Parathyroid adenoma (tissue), 2 donors: ENCODE data around the gene FRMPD1.

ENCODE experiments used
- H2AFZ ChIP-seq: fragments of 300-600 bp; sonication (generic); one replicate; pipeline ENCODE4 v1.7.0; 2017; ENCODE audit warnings: antibody characterized with exemption, mild to moderate bottlenecking
- H3K27ac ChIP-seq: fragments of 300-600 bp; sonication (generic); one replicate; pipeline ENCODE4 v1.7.0; 2017
- H3K27me3 ChIP-seq: fragments of 300-600 bp; sonication (generic); one replicate; pipeline ENCODE4 v1.7.0; 2017; ENCODE audit warnings: low read length; ENCODE audit not compliant: control insufficient read depth, insufficient read depth
- H3K36me3 ChIP-seq: fragments of 300-600 bp; sonication (generic); one replicate; pipeline ENCODE4 v1.7.0; 2017; ENCODE audit warnings: low read length; ENCODE audit not compliant: control insufficient read depth, insufficient read depth
- H3K4me1 ChIP-seq: fragments of 300-600 bp; sonication (generic); one replicate; pipeline ENCODE4 v1.7.0; 2017; ENCODE audit warnings: control low read depth
- H3K4me2 ChIP-seq: fragments of 300-600 bp; sonication (generic); one replicate; pipeline ENCODE4 v1.7.0; 2017; ENCODE audit warnings: low read length
- H3K4me3 ChIP-seq: fragments of 300-600 bp; sonication (generic); one replicate; pipeline ENCODE4 v1.7.0; 2017; ENCODE audit warnings: low read depth, low read length
- H3K79me2 ChIP-seq: fragments of 300-600 bp; sonication (generic); one replicate; pipeline ENCODE4 v1.7.0; 2017; ENCODE audit warnings: control low read depth
- H3K9ac ChIP-seq: fragments of 300-600 bp; sonication (generic); one replicate; pipeline ENCODE4 v1.7.0; 2017; ENCODE audit warnings: mild to moderate bottlenecking
- H3K9me3 ChIP-seq: fragments of 300-600 bp; sonication (generic); one replicate; pipeline ENCODE4 v1.7.0; 2017; ENCODE audit warnings: low read length; ENCODE audit not compliant: control insufficient read depth
- CTCF ChIP-seq: fragments of 300-600 bp; sonication (generic); IDR thresholded peaks from one replicate; pipeline ENCODE4 v1.7.0; 2017; ENCODE audit warnings: antibody characterized with exemption, mild to moderate bottlenecking
- donor health status: primary hyperparathyroidism.

Gene FRMPD1

GRCh38 chr9:37676411-37676830, 25.7 kb downstream of the FRMPD1 start:
- no peak overlapping the region for H3K9ac ChIP-seq

GRCh38 chr9:37677435-37677834, 26.7 kb downstream of the FRMPD1 start:
- Histone ChIP-seq H3K79me2 (peaks cover 2% of the 10 kb centered on the region), H3K36me3 (no peaks in the 10 kb centered on the region), H3K27me3 (no peaks in the 10 kb centered on the region), H3K27ac (no peak overlapping the region), H3K4me3 (no peak overlapping the region), H3K4me2 (no peak overlapping the region), H3K9ac (no peak overlapping the region), H3K9me3 (no peaks in the 10 kb centered on the region), H2AFZ (no peak overlapping the region), H3K4me1 (no peaks in the 10 kb centered on the region)
- TF ChIP-seq CTCF = no peak

More at GRCh38 chr9:37676411-37676830, 25.7 kb downstream of the FRMPD1 start:
- Histone ChIP-seq H3K9me3 (no peaks in the 10 kb centered on the region), H3K27ac (no peak overlapping the region), H3K79me2 (peaks cover 2% of the 10 kb centered on the region), H2AFZ (no peak overlapping the region), H3K4me3 (no peak overlapping the region), H3K4me1 (no peaks in the 10 kb centered on the region), H3K4me2 (no peak overlapping the region), H3K27me3 (no peaks in the 10 kb centered on the region), H3K36me3 (no peaks in the 10 kb centered on the region)
- TF ChIP-seq CTCF = no peak

GRCh38 chr9:37678789-37679273, 28.1 kb downstream of the FRMPD1 start:
- Histone ChIP-seq H3K27me3 (no peaks in the 10 kb centered on the region), H2AFZ (no peak overlapping the region), H3K27ac (no peak overlapping the region), H3K79me2 (no peaks in the 10 kb centered on the region), H3K4me2 (no peak overlapping the region), H3K9me3 (no peaks in the 10 kb centered on the region), H3K4me1 (no peaks in the 10 kb centered on the region), H3K36me3 (no peaks in the 10 kb centered on the region), H3K9ac (no peak overlapping the region), H3K4me3 (no peak overlapping the region)
- TF ChIP-seq CTCF = no peak

GRCh38 chr9:37679649-37680402, 29.1 kb downstream of the FRMPD1 start:
- Histone ChIP-seq H2AFZ (no peak overlapping the region), H3K4me3 (no peak overlapping the region), H3K36me3 (no peaks in the 10 kb centered on the region), H3K27me3 (no peaks in the 10 kb centered on the region), H3K27ac (no peak overlapping the region), H3K4me2 (no peak overlapping the region), H3K4me1 (no peaks in the 10 kb centered on the region), H3K79me2 (no peaks in the 10 kb centered on the region), H3K9me3 (no peaks in the 10 kb centered on the region), H3K9ac (no peak overlapping the region)
- no peak for TF ChIP-seq CTCF

- no peak for TF ChIP-seq CTCF
- H3K4me3 ChIP-seq = no peak overlapping the region
- H3K9me3 ChIP-seq = no peaks in the 10 kb centered on the region
- no peak overlapping the region for H3K9ac ChIP-seq
- H3K36me3 ChIP-seq = no peaks in the 10 kb centered on the region
- H3K4me1 ChIP-seq = no peaks in the 10 kb centered on the region
- H2AFZ ChIP-seq = no peak overlapping the region
- no peaks in the 10 kb centered on the region for H3K79me2 ChIP-seq
- H3K4me2 ChIP-seq = no peak overlapping the region
- H3K27ac ChIP-seq = no peak overlapping the region
- no peaks in the 10 kb centered on the region for H3K27me3 ChIP-seq
Observed at GRCh38 chr9:37682951-37683350, 32.2 kb downstream of the FRMPD1 start.
